Measurements from ENCODE around the gene EXOC6B. TPM values are rescaled to one million over a fixed set of nuclear protein-coding genes. Genes with fewer than 3 reads are reported as not detected.

EXOC6B gene
- total RNA-seq, 1 donor from 2014 or later: 35.2 TPM

DNA sequence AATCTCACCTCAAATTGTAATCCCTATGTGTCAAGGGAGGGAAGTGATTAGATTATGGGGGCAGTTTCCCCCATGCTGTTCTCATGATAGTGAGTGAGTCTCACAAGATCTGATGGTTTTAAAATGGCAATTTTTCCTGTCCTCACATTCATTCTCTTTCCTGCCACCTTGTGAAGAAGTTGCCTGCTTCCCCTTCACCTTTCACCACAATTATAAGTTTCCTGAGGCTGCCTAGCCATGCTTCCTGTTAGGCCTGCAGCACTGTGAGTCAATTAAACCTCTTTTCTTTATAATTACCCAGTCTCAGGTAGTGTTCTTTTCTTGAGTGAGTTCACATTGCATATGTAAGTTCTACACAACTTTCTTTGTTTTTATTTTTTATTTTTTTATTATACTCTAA, 271.5 kb downstream of the EXOC6B start:
- Histone ChIP-seq H3K4me1 (no peaks in the 10 kb centered on the region), H3K9me3 (no peaks in the 10 kb centered on the region), H3K27ac (no peak overlapping the region), H3K36me3 (no peaks in the 10 kb centered on the region), H3K4me3 (no peak overlapping the region), H3K27me3 (no peaks in the 10 kb centered on the region)
- TF ChIP-seq, protein P1, sequence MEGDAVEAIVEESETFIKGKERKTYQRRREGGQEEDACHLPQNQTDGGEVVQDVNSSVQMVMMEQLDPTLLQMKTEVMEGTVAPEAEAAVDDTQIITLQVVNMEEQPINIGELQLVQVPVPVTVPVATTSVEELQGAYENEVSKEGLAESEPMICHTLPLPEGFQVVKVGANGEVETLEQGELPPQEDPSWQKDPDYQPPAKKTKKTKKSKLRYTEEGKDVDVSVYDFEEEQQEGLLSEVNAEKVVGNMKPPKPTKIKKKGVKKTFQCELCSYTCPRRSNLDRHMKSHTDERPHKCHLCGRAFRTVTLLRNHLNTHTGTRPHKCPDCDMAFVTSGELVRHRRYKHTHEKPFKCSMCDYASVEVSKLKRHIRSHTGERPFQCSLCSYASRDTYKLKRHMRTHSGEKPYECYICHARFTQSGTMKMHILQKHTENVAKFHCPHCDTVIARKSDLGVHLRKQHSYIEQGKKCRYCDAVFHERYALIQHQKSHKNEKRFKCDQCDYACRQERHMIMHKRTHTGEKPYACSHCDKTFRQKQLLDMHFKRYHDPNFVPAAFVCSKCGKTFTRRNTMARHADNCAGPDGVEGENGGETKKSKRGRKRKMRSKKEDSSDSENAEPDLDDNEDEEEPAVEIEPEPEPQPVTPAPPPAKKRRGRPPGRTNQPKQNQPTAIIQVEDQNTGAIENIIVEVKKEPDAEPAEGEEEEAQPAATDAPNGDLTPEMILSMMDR (IDR thresholded peaks at IDR 0.05): no peak
- no peak for ATAC-seq
- DNase-seq: no peak
- intact Hi-C loops (cut with DNase I): no loop called here

DNA sequence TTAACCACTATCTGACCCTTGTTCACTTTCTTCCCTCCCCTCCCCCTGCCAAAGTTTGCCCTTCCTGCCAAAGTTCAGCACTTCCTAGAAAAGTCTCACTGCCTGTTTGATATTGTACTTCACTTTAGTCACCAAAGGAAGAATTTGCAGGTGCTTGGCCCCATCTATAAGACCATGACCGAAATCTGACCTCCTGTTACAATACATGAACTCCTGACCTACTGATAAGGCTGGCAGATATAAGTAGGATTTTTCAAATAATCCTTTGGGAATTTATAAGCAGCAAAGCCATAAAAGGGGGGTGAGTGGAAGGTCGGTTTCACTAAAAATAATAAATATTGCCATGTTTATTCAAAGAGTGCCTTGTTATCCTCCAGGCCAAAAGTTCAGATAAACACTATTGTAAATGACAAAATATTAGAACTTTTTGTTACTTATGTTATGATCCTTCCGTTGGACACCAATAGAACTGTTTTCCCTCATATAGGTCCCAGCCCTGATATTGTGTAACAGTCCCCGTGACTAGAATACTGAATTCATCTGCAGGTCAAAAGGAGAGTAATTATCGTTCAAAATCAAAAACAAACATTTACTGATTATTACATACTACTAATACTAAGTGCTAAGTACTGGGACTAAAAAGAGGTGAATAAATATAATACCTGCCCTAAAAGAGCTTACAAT, 277.6 kb downstream of the EXOC6B start:
- Histone ChIP-seq H3K27ac (no peak overlapping the region), H3K4me1 (no peaks in the 10 kb centered on the region), H3K27me3 (no peaks in the 10 kb centered on the region), H3K36me3 (no peaks in the 10 kb centered on the region), H3K9me3 (no peaks in the 10 kb centered on the region), H3K4me3 (no peak overlapping the region)
- ATAC-seq (no peak), DNase-seq (no peak)
- intact Hi-C loops (cut with DNase I): no loop called here
- TF ChIP-seq, protein P1 (IDR thresholded peaks at IDR 0.05): no peak

DNA sequence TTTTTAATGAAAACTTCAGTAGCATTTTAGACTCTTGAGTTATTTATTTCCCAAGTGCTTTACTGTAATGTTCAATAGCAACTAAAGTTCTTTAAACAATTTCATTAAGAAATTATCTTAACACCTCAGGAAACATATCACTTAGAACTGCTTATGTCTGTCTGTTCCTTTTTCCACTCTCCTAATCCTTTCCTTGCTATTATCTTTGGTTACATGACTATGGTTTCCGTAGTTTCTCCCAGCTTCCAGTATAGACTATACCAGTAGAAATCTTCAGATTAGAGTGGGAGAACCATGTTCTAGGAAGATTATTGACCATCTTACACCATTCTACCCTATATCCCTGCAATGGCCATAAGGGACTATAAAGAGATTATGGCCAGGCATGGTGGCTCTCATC, 280.0 kb downstream of the EXOC6B start:
- Histone ChIP-seq H3K9me3 (no peaks in the 10 kb centered on the region), H3K27ac (no peak overlapping the region), H3K27me3 (no peaks in the 10 kb centered on the region), H3K4me1 (no peaks in the 10 kb centered on the region), H3K4me3 (no peak overlapping the region), H3K36me3 (no peaks in the 10 kb centered on the region)
- TF ChIP-seq, protein P1 (IDR thresholded peaks at IDR 0.05): no peak
- ATAC-seq (no peak), DNase-seq (no peak)
- intact Hi-C loops (cut with DNase I): no loop called here

DNA sequence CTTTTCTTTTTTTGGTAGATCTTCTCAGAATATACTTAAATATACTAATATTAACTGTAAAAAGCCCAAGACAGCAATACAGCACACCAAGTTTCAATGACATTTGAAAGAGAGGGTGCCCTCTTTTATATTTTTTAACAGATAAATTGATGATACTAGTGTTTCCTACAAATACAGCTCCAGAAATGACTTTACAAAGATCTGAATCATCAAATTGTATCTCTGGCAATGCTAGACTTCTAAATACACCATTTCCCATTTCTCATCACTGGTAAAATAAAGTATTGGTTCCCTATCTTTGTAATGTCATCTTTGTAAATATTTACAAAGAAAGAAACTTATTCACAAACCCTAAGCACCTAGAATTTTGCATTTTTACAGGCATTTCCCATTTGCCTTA, 281.3 kb downstream of the EXOC6B start:
- Histone ChIP-seq H3K36me3 (no peaks in the 10 kb centered on the region), H3K4me1 (no peaks in the 10 kb centered on the region), H3K27ac (no peak overlapping the region), H3K9me3 (no peaks in the 10 kb centered on the region), H3K27me3 (no peaks in the 10 kb centered on the region), H3K4me3 (no peak overlapping the region)
- DNase-seq: no peak
- intact Hi-C loops (cut with DNase I): no loop called here
- TF ChIP-seq, protein P1 (IDR thresholded peaks at IDR 0.05): no peak
- no peak for ATAC-seq

DNA sequence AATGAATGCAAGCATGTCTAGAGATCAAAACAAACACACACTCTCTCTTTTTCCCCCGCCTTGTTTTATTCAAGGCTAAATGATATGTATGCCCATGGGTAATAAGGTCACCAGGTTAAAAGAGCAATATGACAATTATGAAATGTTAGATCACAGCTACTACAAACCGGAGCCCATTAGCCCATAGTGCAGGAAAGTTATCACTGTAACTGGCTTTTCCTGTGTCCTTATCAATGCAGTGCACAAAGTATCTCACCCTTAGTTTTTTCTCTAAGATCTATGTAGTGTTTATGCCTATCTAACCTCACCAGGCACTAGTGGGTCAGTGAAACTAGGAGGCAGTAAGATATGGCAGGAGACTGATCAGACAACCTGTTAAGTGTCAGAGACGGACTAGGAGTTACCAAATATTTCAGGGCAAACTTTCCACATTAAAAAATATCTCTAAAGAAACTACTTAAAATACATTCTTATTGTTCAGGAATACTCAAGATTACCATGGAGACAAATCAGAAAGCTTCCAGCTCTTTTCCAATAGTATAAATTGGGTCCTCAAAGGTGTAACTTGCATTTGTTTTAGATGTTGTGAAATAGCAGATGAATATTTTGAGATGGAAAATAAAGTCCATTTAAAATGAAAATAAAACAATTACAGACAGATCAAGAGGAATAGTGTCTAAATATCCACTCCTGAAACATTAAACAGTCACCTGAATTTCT, 282.2 kb downstream of the EXOC6B start:
- DNase-seq (no peak), ATAC-seq (no peak)
- intact Hi-C loops (cut with DNase I): no loop called here
- H3K4me3 ChIP-seq: no peak overlapping the region
- no peaks in the 10 kb centered on the region for H3K4me1 ChIP-seq
- H3K27ac ChIP-seq: no peak overlapping the region
- no peaks in the 10 kb centered on the region for H3K36me3 ChIP-seq
- TF ChIP-seq, protein P1 (IDR thresholded peaks at IDR 0.05): no peak
- H3K9me3 ChIP-seq: no peaks in the 10 kb centered on the region
- H3K27me3 ChIP-seq: no peaks in the 10 kb centered on the region

All from upper lobe of right lung (tissue), 1 donor.